PC-9 (cell line): ENCODE data around the gene NFIA. TPM values are rescaled to one million over a fixed set of nuclear protein-coding genes. Genes with fewer than 3 reads are reported as not detected.

Experiments
- BruUV-seq: library from RNA; stranded (reverse); fragments of 400-500 nt; replicated peaks from 2 replicates; lab custom pipeline; 2021; lab: Mats Ljungman, UMichigan
- CTCF ChIA-PET: fragments of 300-600 bp; sonication (Branson Sonifier 250); formaldehyde crosslinking; loops from one replicate; lab custom pipeline; 2022; ENCODE audit warnings: antibody characterized with exemption; lab: Charles Lee
- POLR2A ChIA-PET: fragments of 300-600 bp; sonication (Branson Sonifier 250); formaldehyde crosslinking; loops from one replicate; lab custom pipeline; 2022; ENCODE audit warnings: antibody characterized with exemption; ENCODE audit not compliant: unreplicated experiment; lab: Charles Lee
- DNase-seq, 2 experiments: peaks; one replicate each; pipeline versions ENCODE4 v3.0.0 to v3.0.0-alpha.2; 2015 to 2022; ENCODE audit warnings: mixed read lengths in 1 of 2
- H2AFZ ChIP-seq: fragments of 200-600 bp; sonication (generic); 2 replicates; pipeline ENCODE4 v1.8.1; 2017; ENCODE audit warnings: antibody characterized with exemption
- H3F3A ChIP-seq: fragments of 200-600 bp; sonication (generic); 2 replicates; pipeline ENCODE4 v1.8.1; 2017; ENCODE audit warnings: antibody characterized with exemption, mild to moderate bottlenecking, low read depth; ENCODE audit not compliant: insufficient read depth
- H3K27ac ChIP-seq: fragments of 200-600 bp; sonication (generic); 2 replicates; pipeline ENCODE4 v1.6.1; 2016; ENCODE audit warnings: mixed run types
- H3K27me3 ChIP-seq: fragments of 200-600 bp; sonication (generic); 2 replicates; pipeline ENCODE4 v1.6.1; 2016; ENCODE audit warnings: low read depth, mixed run types; ENCODE audit not compliant: insufficient read depth
- H3K36me3 ChIP-seq: fragments of 200-600 bp; sonication (generic); 2 replicates; pipeline ENCODE4 v1.6.1; 2016; ENCODE audit warnings: low read depth, mixed run types
- H3K4me1 ChIP-seq: fragments of 200-600 bp; sonication (generic); replicated peaks from 2 replicates; pipeline ENCODE4 v1.6.1; 2016; ENCODE audit warnings: mixed run types; ENCODE audit not compliant: insufficient read depth
- H3K4me2 ChIP-seq: fragments of 200-600 bp; sonication (generic); 2 replicates; pipeline ENCODE4 v1.6.1; 2017; ENCODE audit warnings: mixed run types
- H3K4me3 ChIP-seq: fragments of 200-600 bp; sonication (generic); 2 replicates; pipeline ENCODE4 v1.6.1; 2016; ENCODE audit warnings: mixed run types
- H3K79me2 ChIP-seq: fragments of 200-600 bp; sonication (generic); 2 replicates; pipeline ENCODE4 v1.6.1; 2017; ENCODE audit warnings: low read depth, mixed run types
- H3K9me2 ChIP-seq: fragments of 200-600 bp; sonication (generic); 2 replicates; pipeline ENCODE4 v1.8.1; 2017; ENCODE audit warnings: mild to moderate bottlenecking; ENCODE audit not compliant: insufficient read depth
- H3K9me3 ChIP-seq: fragments of 200-600 bp; sonication (generic); 2 replicates; pipeline ENCODE4 v1.8.1; 2016; ENCODE audit warnings: low read depth; ENCODE audit not compliant: insufficient read depth
- H4K20me1 ChIP-seq: fragments of 200-600 bp; sonication (generic); 2 replicates; pipeline ENCODE4 v1.8.1; 2017; ENCODE audit not compliant: insufficient read depth
- EZH2 ChIP-seq: fragments of 200-600 bp; sonication (generic); IDR thresholded peaks from 2 replicates; pipeline ENCODE4 v1.8.0; 2017; ENCODE audit warnings: antibody characterized with exemption, low read depth
- intact Hi-C: fragments of 100-400 bp; cut with micrococcal nuclease; formaldehyde crosslinking; loops from one replicate; pipeline ENCODE4 v1.10.0; 2022; ENCODE audit not compliant: unreplicated experiment
- total RNA-seq: library from RNA; stranded (reverse); gene quantifications from 2 replicates; pipeline ENCODE4 v1.2.3, GENCODE V29; 2021
- TF ChIP-seq, protein P1 (sequence below): fragments of 200-600 bp; sonication (generic); conservative IDR thresholded peaks from 2 replicates; pipeline ENCODE4 v1.6.1; 2017; ENCODE audit warnings: mixed run types, antibody characterized with exemption, mild to moderate bottlenecking, moderate library complexity

The NFIA gene
- total RNA-seq, 1 experiment from 2014 or later, result 26.7 TPM

DNA sequence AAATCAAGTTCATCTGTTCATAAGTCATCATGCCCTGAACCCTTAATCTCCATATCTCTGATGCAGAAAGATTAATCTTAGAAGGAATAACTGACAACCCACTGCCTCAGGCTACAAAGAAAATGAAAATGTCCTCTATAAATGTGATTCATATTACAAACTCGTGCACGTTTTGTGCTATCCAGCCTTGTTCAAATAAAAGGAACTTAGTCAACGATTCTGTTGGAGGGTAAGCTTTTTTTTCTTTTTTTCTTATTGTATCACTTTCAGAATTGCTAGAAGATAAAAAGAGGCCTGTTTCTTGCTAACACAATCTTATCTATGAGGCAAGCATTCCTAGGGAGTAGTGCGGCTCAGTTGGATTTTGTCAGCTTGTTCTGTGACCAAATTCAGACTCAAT lies 414.1 kb downstream of the NFIA start:
- H3K36me3 ChIP-seq, result no peaks in the 10 kb centered on the region
- no peaks in the 10 kb centered on the region for H3K79me2 ChIP-seq
- intact Hi-C loops, result loop anchor here (1.0 to 10.0 kb wide), 2 partner anchors 15 to 148 kb away; no protein-coding TSS in a partner anchor
- peaks cover 25% of the 10 kb centered on the region for H3F3A ChIP-seq
- BruUV-seq, result no TSS peak
- TF ChIP-seq, protein P1, sequence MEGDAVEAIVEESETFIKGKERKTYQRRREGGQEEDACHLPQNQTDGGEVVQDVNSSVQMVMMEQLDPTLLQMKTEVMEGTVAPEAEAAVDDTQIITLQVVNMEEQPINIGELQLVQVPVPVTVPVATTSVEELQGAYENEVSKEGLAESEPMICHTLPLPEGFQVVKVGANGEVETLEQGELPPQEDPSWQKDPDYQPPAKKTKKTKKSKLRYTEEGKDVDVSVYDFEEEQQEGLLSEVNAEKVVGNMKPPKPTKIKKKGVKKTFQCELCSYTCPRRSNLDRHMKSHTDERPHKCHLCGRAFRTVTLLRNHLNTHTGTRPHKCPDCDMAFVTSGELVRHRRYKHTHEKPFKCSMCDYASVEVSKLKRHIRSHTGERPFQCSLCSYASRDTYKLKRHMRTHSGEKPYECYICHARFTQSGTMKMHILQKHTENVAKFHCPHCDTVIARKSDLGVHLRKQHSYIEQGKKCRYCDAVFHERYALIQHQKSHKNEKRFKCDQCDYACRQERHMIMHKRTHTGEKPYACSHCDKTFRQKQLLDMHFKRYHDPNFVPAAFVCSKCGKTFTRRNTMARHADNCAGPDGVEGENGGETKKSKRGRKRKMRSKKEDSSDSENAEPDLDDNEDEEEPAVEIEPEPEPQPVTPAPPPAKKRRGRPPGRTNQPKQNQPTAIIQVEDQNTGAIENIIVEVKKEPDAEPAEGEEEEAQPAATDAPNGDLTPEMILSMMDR, result no peak
- no peak for TF ChIP-seq EZH2
- H3K4me3 ChIP-seq, result peak overlapping the region; percentile 10; the same call in 1 of the 2 replicates
- DNase-seq, result peak; percentile 34 to 98
- no peaks in the 10 kb centered on the region; the same call in 1 of the 2 replicates for H3K9me2 ChIP-seq
- no peaks in the 10 kb centered on the region for H4K20me1 ChIP-seq
- peaks cover 26% of the 10 kb centered on the region for H3K4me1 ChIP-seq
- peak overlapping the region; percentile 56 for H3K4me2 ChIP-seq
- ChIA-PET POLR2A (interaction anchor here (0.6 kb wide), 1 partner anchor 43 kb away, joined by 7 read pairs; no protein-coding TSS in a partner anchor), CTCF (interaction anchor here (0.5 to 0.6 kb wide), 2 partner anchors 72 to 217 kb away, joined by 4 to 17 read pairs; no protein-coding TSS in a partner anchor)
- no peaks in the 10 kb centered on the region for H3K27me3 ChIP-seq
- H3K9me3 ChIP-seq, result no peaks in the 10 kb centered on the region
- peak overlapping the region; percentile 42 for H3K27ac ChIP-seq
- H2AFZ ChIP-seq, result no peak overlapping the region

DNA sequence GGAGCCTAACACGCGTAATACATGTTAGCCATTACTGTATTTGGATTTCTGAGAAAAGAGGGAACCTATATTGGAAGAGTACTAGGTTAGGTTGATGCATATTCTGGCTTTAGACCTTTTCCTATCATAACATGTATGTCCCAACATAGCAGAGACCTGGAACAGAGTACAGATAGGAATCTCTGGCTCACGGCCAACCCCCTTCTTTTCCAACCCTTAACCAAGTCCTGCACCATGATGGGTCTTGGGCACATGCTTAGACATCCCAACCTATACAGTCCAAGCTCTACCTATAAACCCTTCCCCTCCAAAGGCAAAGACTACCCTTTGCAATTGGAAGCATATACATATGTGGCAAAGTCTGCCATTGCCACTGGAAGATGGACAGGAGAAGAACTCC lies 414.7 kb downstream of the NFIA start:
- Histone ChIP-seq H3K9me2 (no peaks in the 10 kb centered on the region; the same call in 1 of the 2 replicates), H3K4me2 (peak overlapping the region; percentile 56), H4K20me1 (no peaks in the 10 kb centered on the region), H2AFZ (no peak overlapping the region), H3K4me3 (peak overlapping the region; percentile 10; the same call in 1 of the 2 replicates), H3K79me2 (no peaks in the 10 kb centered on the region), H3F3A (peaks cover 25% of the 10 kb centered on the region), H3K36me3 (no peaks in the 10 kb centered on the region), H3K4me1 (peaks cover 26% of the 10 kb centered on the region), H3K9me3 (no peaks in the 10 kb centered on the region), H3K27me3 (no peaks in the 10 kb centered on the region), H3K27ac (peak overlapping the region; percentile 42)
- intact Hi-C loops, result loop anchor here (10.0 kb wide), 1 partner anchor 148 kb away; no protein-coding TSS in a partner anchor
- no peak for TF ChIP-seq EZH2
- TF ChIP-seq, protein P1, result no peak
- no peak for DNase-seq
- no TSS peak for BruUV-seq
- ChIA-PET POLR2A (interaction anchor here (0.6 kb wide), 1 partner anchor 43 kb away, joined by 7 read pairs; no protein-coding TSS in a partner anchor), CTCF (no interaction called here)

DNA sequence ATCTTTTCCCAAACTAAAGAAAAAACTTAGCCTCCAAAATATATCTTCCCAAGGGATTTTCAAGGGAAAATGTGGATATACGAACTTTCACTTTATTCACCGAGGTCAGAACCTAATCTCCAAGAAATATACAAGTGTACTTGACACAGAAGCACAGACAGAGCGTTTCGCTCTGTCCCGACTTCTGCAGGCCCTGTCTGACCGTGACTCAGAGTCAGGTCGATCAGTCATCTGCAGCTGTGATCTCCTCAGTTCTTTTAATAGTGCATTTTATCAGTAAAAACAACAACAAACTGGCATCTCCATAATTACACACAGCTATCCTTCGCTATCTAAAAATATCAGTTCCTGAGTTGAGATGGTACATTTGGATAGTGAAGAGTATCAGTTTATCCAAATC lies 416.0 kb downstream of the NFIA start:
- Histone ChIP-seq H3K4me3 (no peak overlapping the region), H2AFZ (no peak overlapping the region), H3K4me1 (peaks cover 26% of the 10 kb centered on the region), H3K4me2 (no peak overlapping the region), H4K20me1 (no peaks in the 10 kb centered on the region), H3K79me2 (no peaks in the 10 kb centered on the region), H3K27me3 (no peaks in the 10 kb centered on the region), H3F3A (peaks cover 25% of the 10 kb centered on the region), H3K36me3 (no peaks in the 10 kb centered on the region), H3K9me3 (no peaks in the 10 kb centered on the region), H3K27ac (no peak overlapping the region), H3K9me2 (no peaks in the 10 kb centered on the region; the same call in 1 of the 2 replicates)
- POLR2A ChIA-PET, result no interaction called here
- DNase-seq, result no peak
- CTCF ChIA-PET, result no interaction called here
- TF ChIP-seq, protein P1, result no peak
- TF ChIP-seq EZH2, result no peak
- no TSS peak for BruUV-seq
- intact Hi-C loops, result loop anchor here (10.0 kb wide), 1 partner anchor 146 kb away; no protein-coding TSS in a partner anchor
